ENCODE data around the gene ZNF419. TPM values are rescaled to one million over a fixed set of nuclear protein-coding genes. Genes with fewer than 3 reads are reported as not detected.
"Not testable (repeated sequence)": the region's sequence is repeated elsewhere in the genome, so short reads cannot be mapped to it uniquely, and the experiment has no call there.

The ZNF419 gene
- total RNA-seq, 1 donor from 2014 or later, result 9.1 TPM

GRCh38 chr19:57515255-57515654 lies 27.7 kb downstream of the ZNF419 start:
- intact Hi-C loops (cut with micrococcal nuclease), result no loop called here

GRCh38 chr19:57518021-57518420 lies 30.5 kb downstream of the ZNF419 start:
- intact Hi-C loops (cut with micrococcal nuclease); DNase-seq; ATAC-seq: not testable (repeated sequence)

More at GRCh38 chr19:57515255-57515654, 27.7 kb downstream of the ZNF419 start:
- DNase-seq, result no peak
- no peak for ATAC-seq

GRCh38 chr19:57527136-57527881 lies 39.8 kb downstream of the ZNF419 start, which contains the start of gene ZNF549:
TSS of gene ZNF549 (plus strand) at chr19:57527356. CDS start at chr19:57527574, 218 bp downstream.
- intact Hi-C loops (cut with micrococcal nuclease), result no loop called here
- ATAC-seq, result peak; percentile 100

GRCh38 chr19:57537953-57538547 lies 50.5 kb downstream of the ZNF419 start:
- ATAC-seq, result no peak
- intact Hi-C loops (cut with micrococcal nuclease), result no loop called here
- DNase-seq, result no peak

More at GRCh38 chr19:57527136-57527881, 39.8 kb downstream of the ZNF419 start, which contains the start of gene ZNF549:
- DNase-seq, result peak; percentile 91

Other genes with a start within 250 kb of the ZNF419 start
- 9.0 TPM for gene ZNF805, start 247.1 kb upstream of the ZNF419 start, total RNA-seq
- gene ZNF460, start 207.3 kb upstream of the ZNF419 start, total RNA-seq, result 26.4 TPM
- 6.1 TPM for gene ZNF543, start 167.3 kb upstream of the ZNF419 start, total RNA-seq
- gene ZNF304, start 136.5 kb upstream of the ZNF419 start, total RNA-seq, result 8.3 TPM
- 10.9 TPM for gene TRAPPC2B, start 124.2 kb upstream of the ZNF419 start, total RNA-seq
- 3.2 TPM for gene ZNF547, start 124.2 kb upstream of the ZNF419 start, total RNA-seq
- gene ZNF548, start 97.9 kb upstream of the ZNF419 start, total RNA-seq, result 17.8 TPM
- gene ZNF17, start 76.6 kb upstream of the ZNF419 start, total RNA-seq, result 8.8 TPM
- gene ZNF749, start 52.4 kb upstream of the ZNF419 start, total RNA-seq, result 3.3 TPM
- 4.1 TPM for gene VN1R1, start 30.6 kb upstream of the ZNF419 start, total RNA-seq
- 24.0 TPM for gene ZNF772, start 10.2 kb upstream of the ZNF419 start, total RNA-seq
- gene ZNF773, start 12.2 kb downstream of the ZNF419 start, total RNA-seq, result 6.0 TPM
- 4.1 TPM for gene ZNF549, start 39.6 kb downstream of the ZNF419 start, total RNA-seq
- gene ZNF550, start 72.1 kb downstream of the ZNF419 start, total RNA-seq, result 8.4 TPM
- 4.8 TPM for gene ZNF416, start 91.2 kb downstream of the ZNF419 start, total RNA-seq
- gene ZIK1, start 96.4 kb downstream of the ZNF419 start, total RNA-seq, result 4.1 TPM
- gene ZNF530, start 112.1 kb downstream of the ZNF419 start, total RNA-seq, result 3.9 TPM
- 12.9 TPM for gene ZNF134, start 126.5 kb downstream of the ZNF419 start, total RNA-seq
- gene ZNF211, start 145.4 kb downstream of the ZNF419 start, total RNA-seq, result 11.1 TPM
- gene ZSCAN4, start 181.2 kb downstream of the ZNF419 start, total RNA-seq, result not detected
- gene ZNF551, start 194.2 kb downstream of the ZNF419 start, total RNA-seq, result 3.1 TPM
- 3.5 TPM for gene ZNF154, start 221.5 kb downstream of the ZNF419 start, total RNA-seq
- 6.7 TPM for gene ZNF671, start 239.9 kb downstream of the ZNF419 start, total RNA-seq

Data from left ventricle myocardium superior (tissue), 1 donor.